ENCODE results near the gene SLC25A42.
"Not testable (repeated sequence)": the region's sequence is repeated elsewhere in the genome, so short reads cannot be mapped to it uniquely, and the experiment has no call there.

SLC25A42 gene

GRCh38 chr19:19106056-19106551, 42.3 kb downstream of the SLC25A42 start:
- H3K36me3 ChIP-seq (ENCODE audit: control insufficient read depth in 1 of 2, insufficient read depth in 2 of 2, low read depth in 1 of 2, low read length in 2 of 2) = peaks cover 0 to 12% of the 10 kb centered on the region in 2 experiments
- peak overlapping the region; percentile 90 for H2BK15ac ChIP-seq (ENCODE audit: low read depth, poor library complexity, severe bottlenecking)
- H3K9ac ChIP-seq (ENCODE audit: low read length) = peak overlapping the region; percentile 72
- no peaks in the 10 kb centered on the region for H3K9me3 ChIP-seq (ENCODE audit: control insufficient read depth, low read length)
- peak overlapping the region; percentile 88 for H3K27ac ChIP-seq (ENCODE audit: low read length, poor library complexity, severe bottlenecking)
- no peak overlapping the region for H2AK5ac ChIP-seq (ENCODE audit: low read length, severe bottlenecking)
- no peak overlapping the region for H3K14ac ChIP-seq (ENCODE audit: low read length in 2 of 2)
- H3K4ac ChIP-seq (ENCODE audit: low read depth in 1 of 2, low read length in 2 of 2) = peak overlapping the region; percentile 55 to 73
- H3K79me1 ChIP-seq (replicated peaks; ENCODE audit: low read length, poor library complexity, severe bottlenecking) = no peaks in the 10 kb centered on the region
- peak overlapping the region; percentile 84 to 90 for H3K18ac ChIP-seq (ENCODE audit: low read depth in 1 of 2, low read length in 2 of 2)
- DNase-seq = peak; percentile 67
- peak overlapping the region; percentile 59 for H2BK5ac ChIP-seq (ENCODE audit: low read depth, low read length, poor library complexity, severe bottlenecking)
- peaks cover 0 to 9% of the 10 kb centered on the region in 2 experiments for H3K27me3 ChIP-seq (ENCODE audit: control insufficient read depth in 1 of 2, insufficient read depth in 1 of 2, low read length in 2 of 2)
- H2AFZ ChIP-seq (ENCODE audit: low read depth, low read length) = peak overlapping the region; percentile 72
- no peak overlapping the region for H3K23ac ChIP-seq (ENCODE audit: low read length in 2 of 2)
- H3K4me3 ChIP-seq (ENCODE audit: insufficient read depth in 1 of 2, low read depth in 1 of 2, low read length in 2 of 2) = peak overlapping the region; percentile 37 to 74
- WGBS = 22% methylated on average over 25 of the region's 25 CpGs
- peak overlapping the region; percentile 99 for H4K8ac ChIP-seq (ENCODE audit: low read length)
- H3K4me1 ChIP-seq (ENCODE audit: control insufficient read depth, insufficient read depth, low read depth, low read length) = peaks cover 24% of the 10 kb centered on the region
- peak overlapping the region; percentile 82 for H3K4me2 ChIP-seq (ENCODE audit: low read length, poor library complexity, severe bottlenecking)
- peak overlapping the region; percentile 66 for H2BK120ac ChIP-seq (ENCODE audit: low read depth, low read length)
- H4K91ac ChIP-seq (ENCODE audit: low read length) = peak overlapping the region; percentile 43
- H2BK12ac ChIP-seq (ENCODE audit: low read length in 2 of 2) = peak overlapping the region in 1 of 2 experiments; percentile 75

GRCh38 chr19:19106938-19107337, 43.1 kb downstream of the SLC25A42 start:
- Histone ChIP-seq H3K27me3 (ENCODE audit: control insufficient read depth in 1 of 2, insufficient read depth in 1 of 2, low read length in 2 of 2) (peaks cover 0 to 14% of the 10 kb centered on the region in 2 experiments), H3K4me1 (ENCODE audit: control insufficient read depth, insufficient read depth, low read depth, low read length) (peaks cover 31% of the 10 kb centered on the region), H3K36me3 (ENCODE audit: control insufficient read depth in 1 of 2, insufficient read depth in 2 of 2, low read depth in 1 of 2, low read length in 2 of 2) (peaks cover 0 to 12% of the 10 kb centered on the region in 2 experiments)
- not testable (repeated sequence) for H2BK5ac ChIP-seq (ENCODE audit: low read depth, low read length, poor library complexity, severe bottlenecking); H2AFZ ChIP-seq (ENCODE audit: low read depth, low read length); DNase-seq; H4K8ac ChIP-seq (ENCODE audit: low read length); H3K79me1 ChIP-seq (replicated peaks; ENCODE audit: low read length, poor library complexity, severe bottlenecking); H2AK5ac ChIP-seq (ENCODE audit: low read length, severe bottlenecking); H2BK12ac ChIP-seq (ENCODE audit: low read length in 2 of 2); H3K18ac ChIP-seq (ENCODE audit: low read depth in 1 of 2, low read length in 2 of 2); H3K14ac ChIP-seq (ENCODE audit: low read length in 2 of 2); H3K9ac ChIP-seq (ENCODE audit: low read length); H3K4me2 ChIP-seq (ENCODE audit: low read length, poor library complexity, severe bottlenecking); H3K4me3 ChIP-seq (ENCODE audit: insufficient read depth in 1 of 2, low read depth in 1 of 2, low read length in 2 of 2); H3K9me3 ChIP-seq (ENCODE audit: control insufficient read depth, low read length); H3K4ac ChIP-seq (ENCODE audit: low read depth in 1 of 2, low read length in 2 of 2); H3K27ac ChIP-seq (ENCODE audit: low read length, poor library complexity, severe bottlenecking); H4K91ac ChIP-seq (ENCODE audit: low read length); H3K23ac ChIP-seq (ENCODE audit: low read length in 2 of 2); H2BK15ac ChIP-seq (ENCODE audit: low read depth, poor library complexity, severe bottlenecking); H2BK120ac ChIP-seq (ENCODE audit: low read depth, low read length)
- 100% methylated on average over 7 of the region's 7 CpGs for WGBS

GRCh38 chr19:19107654-19108053, 43.9 kb downstream of the SLC25A42 start:
- no peak overlapping the region for H3K18ac ChIP-seq (ENCODE audit: low read depth in 1 of 2, low read length in 2 of 2)
- H3K9me3 ChIP-seq (ENCODE audit: control insufficient read depth, low read length) = no peaks in the 10 kb centered on the region
- WGBS = 88% methylated on average over 8 of the region's 11 CpGs
- no peak overlapping the region for H3K4me3 ChIP-seq (ENCODE audit: insufficient read depth in 1 of 2, low read depth in 1 of 2, low read length in 2 of 2)
- no peak overlapping the region for H2BK12ac ChIP-seq (ENCODE audit: low read length in 2 of 2)
- no peak overlapping the region for H2BK15ac ChIP-seq (ENCODE audit: low read depth, poor library complexity, severe bottlenecking)
- H2AK5ac ChIP-seq (ENCODE audit: low read length, severe bottlenecking) = no peak overlapping the region
- no peak overlapping the region for H3K23ac ChIP-seq (ENCODE audit: low read length in 2 of 2)
- no peak overlapping the region for H3K4me2 ChIP-seq (ENCODE audit: low read length, poor library complexity, severe bottlenecking)
- no peak overlapping the region for H2AFZ ChIP-seq (ENCODE audit: low read depth, low read length)
- H3K4me1 ChIP-seq (ENCODE audit: control insufficient read depth, insufficient read depth, low read depth, low read length) = peaks cover 38% of the 10 kb centered on the region
- no peak overlapping the region for H2BK120ac ChIP-seq (ENCODE audit: low read depth, low read length)
- peaks cover 0 to 12% of the 10 kb centered on the region in 2 experiments for H3K36me3 ChIP-seq (ENCODE audit: control insufficient read depth in 1 of 2, insufficient read depth in 2 of 2, low read depth in 1 of 2, low read length in 2 of 2)
- no peak for DNase-seq
- H3K14ac ChIP-seq (ENCODE audit: low read length in 2 of 2) = no peak overlapping the region
- peaks cover 0 to 14% of the 10 kb centered on the region in 2 experiments for H3K27me3 ChIP-seq (ENCODE audit: control insufficient read depth in 1 of 2, insufficient read depth in 1 of 2, low read length in 2 of 2)
- H4K91ac ChIP-seq (ENCODE audit: low read length) = no peak overlapping the region
- no peak overlapping the region for H4K8ac ChIP-seq (ENCODE audit: low read length)
- no peaks in the 10 kb centered on the region for H3K79me1 ChIP-seq (replicated peaks; ENCODE audit: low read length, poor library complexity, severe bottlenecking)
- H3K9ac ChIP-seq (ENCODE audit: low read length) = no peak overlapping the region
- H3K4ac ChIP-seq (ENCODE audit: low read depth in 1 of 2, low read length in 2 of 2) = no peak overlapping the region
- H3K27ac ChIP-seq (ENCODE audit: low read length, poor library complexity, severe bottlenecking) = no peak overlapping the region
- no peak overlapping the region for H2BK5ac ChIP-seq (ENCODE audit: low read depth, low read length, poor library complexity, severe bottlenecking)

GRCh38 chr19:19109601-19110000, 45.8 kb downstream of the SLC25A42 start:
- H2AFZ ChIP-seq (ENCODE audit: low read depth, low read length) = no peak overlapping the region
- peaks cover 0 to 14% of the 10 kb centered on the region in 2 experiments for H3K27me3 ChIP-seq (ENCODE audit: control insufficient read depth in 1 of 2, insufficient read depth in 1 of 2, low read length in 2 of 2)
- H3K4me3 ChIP-seq (ENCODE audit: insufficient read depth in 1 of 2, low read depth in 1 of 2, low read length in 2 of 2) = no peak overlapping the region
- no peak overlapping the region for H3K9ac ChIP-seq (ENCODE audit: low read length)
- H3K79me1 ChIP-seq (replicated peaks; ENCODE audit: low read length, poor library complexity, severe bottlenecking) = no peaks in the 10 kb centered on the region
- H3K4me2 ChIP-seq (ENCODE audit: low read length, poor library complexity, severe bottlenecking) = no peak overlapping the region
- H2BK120ac ChIP-seq (ENCODE audit: low read depth, low read length) = no peak overlapping the region
- DNase-seq = peak; percentile 17
- WGBS = 73% methylated on average over 9 of the region's 9 CpGs
- no peak overlapping the region for H3K14ac ChIP-seq (ENCODE audit: low read length in 2 of 2)
- no peak overlapping the region for H3K18ac ChIP-seq (ENCODE audit: low read depth in 1 of 2, low read length in 2 of 2)
- no peak overlapping the region for H3K23ac ChIP-seq (ENCODE audit: low read length in 2 of 2)
- no peaks in the 10 kb centered on the region for H3K9me3 ChIP-seq (ENCODE audit: control insufficient read depth, low read length)
- no peak overlapping the region for H4K91ac ChIP-seq (ENCODE audit: low read length)
- no peak overlapping the region for H3K27ac ChIP-seq (ENCODE audit: low read length, poor library complexity, severe bottlenecking)
- peaks cover 44% of the 10 kb centered on the region for H3K4me1 ChIP-seq (ENCODE audit: control insufficient read depth, insufficient read depth, low read depth, low read length)
- H2BK15ac ChIP-seq (ENCODE audit: low read depth, poor library complexity, severe bottlenecking) = no peak overlapping the region
- no peak overlapping the region for H3K4ac ChIP-seq (ENCODE audit: low read depth in 1 of 2, low read length in 2 of 2)
- H2BK5ac ChIP-seq (ENCODE audit: low read depth, low read length, poor library complexity, severe bottlenecking) = no peak overlapping the region
- no peak overlapping the region for H4K8ac ChIP-seq (ENCODE audit: low read length)
- H3K36me3 ChIP-seq (ENCODE audit: control insufficient read depth in 1 of 2, insufficient read depth in 2 of 2, low read depth in 1 of 2, low read length in 2 of 2) = peaks cover 0 to 11% of the 10 kb centered on the region in 2 experiments
- no peak overlapping the region for H2BK12ac ChIP-seq (ENCODE audit: low read length in 2 of 2)
- peak overlapping the region; percentile 51 for H2AK5ac ChIP-seq (ENCODE audit: low read length, severe bottlenecking)

Data from mesenchymal stem cell (in vitro differentiated cells and primary cell).